GM12878 (cell line): ENCODE measurements around the gene EFNA2. TPM values are rescaled to one million over a fixed set of nuclear protein-coding genes. Genes with fewer than 3 reads are reported as not detected.

Experiments
- ATAC-seq: fragments of 200-7000 bp; cut with Tn5 transposase; 3 replicates; pipeline ENCODE4 v1.9.1; 2020; ENCODE audit warnings: mild to moderate bottlenecking, moderate library complexity
- BruUV-seq: library from RNA; stranded (reverse); fragments of 400-500 nt; replicated peaks from 2 replicates; lab custom pipeline; 2021; lab: Mats Ljungman, UMichigan
- CTCF ChIA-PET: fragments of 300-600 bp; sonication (Branson Sonifier 250); formaldehyde crosslinking; extraction: SDS; loops from one replicate; lab custom pipeline; 2021; ENCODE audit warnings: inconsistent platforms; lab: Yijun Ruan, JAX
- POLR2A ChIA-PET: fragments of 350-600 bp; formaldehyde crosslinking; extraction: SDS; loops from one replicate; lab custom pipeline; 2021; ENCODE audit warnings: inconsistent platforms; lab: Charles Lee
- RAD21 ChIA-PET: fragments of 300-600 bp; sonication (Branson Sonifier 250); formaldehyde crosslinking; loops from one replicate; lab custom pipeline; 2023; ENCODE audit warnings: antibody characterized with exemption; ENCODE audit not compliant: unreplicated experiment; lab: Charles Lee
- SMC1A ChIA-PET: fragments of 300-600 bp; sonication (Branson Sonifier 250); formaldehyde crosslinking; loops from one replicate; lab custom pipeline; 2023; ENCODE audit not compliant: unreplicated experiment, uncharacterized antibody; lab: Charles Lee
- DNase-seq: peaks from one replicate; pipeline ENCODE4 v3.0.0-alpha.2; 2011; ENCODE audit warnings: low read depth, low spot score
- FAIRE-seq: peaks from 3 replicates; lab custom pipeline; 2011; peaks lifted over from hg19 to GRCh38; lab: Jason Lieb, UNC
- H2AFZ ChIP-seq: 2 replicates; pipeline ENCODE4 v1.6.0; 2011; ENCODE audit warnings: low read depth, low read length, control low read depth; ENCODE audit not compliant: control insufficient read depth
- H3K27ac ChIP-seq: 2 replicates; pipeline ENCODE4 v1.5.1; 2011; ENCODE audit warnings: control low read depth; ENCODE audit not compliant: control insufficient read depth, insufficient read depth
- H3K27me3 ChIP-seq, 2 experiments: replicated peaks in 1 of 2; 2 replicates each; pipeline versions ENCODE4 v1.6.0 to v1.6.1; 2011; ENCODE audit warnings: low read length in 1 of 2; ENCODE audit not compliant: control insufficient read depth in 2 of 2, insufficient read depth in 2 of 2
- H3K36me3 ChIP-seq, 2 experiments: 2 replicates each; pipeline ENCODE4 v1.5.1; 2011; ENCODE audit warnings: low read length in 1 of 2; ENCODE audit not compliant: control insufficient read depth in 2 of 2, insufficient read depth in 2 of 2
- H3K4me1 ChIP-seq: 2 replicates; pipeline ENCODE4 v1.6.1; 2011; ENCODE audit warnings: mild to moderate bottlenecking, low read length, moderate library complexity, mixed read lengths; ENCODE audit not compliant: control insufficient read depth, insufficient read depth
- H3K4me2 ChIP-seq: 2 replicates; pipeline ENCODE4 v1.6.0; 2011; ENCODE audit warnings: control low read depth; ENCODE audit not compliant: control insufficient read depth, insufficient read depth
- H3K4me3 ChIP-seq: fragments of 200-600 bp; sonication (generic); 2 replicates; pipeline ENCODE4 v1.5.1; 2016
- H3K79me2 ChIP-seq: 2 replicates; pipeline ENCODE4 v1.6.0; 2011; ENCODE audit warnings: low read length; ENCODE audit not compliant: control insufficient read depth, insufficient read depth
- H3K9ac ChIP-seq: 2 replicates; pipeline ENCODE4 v1.8.0; 2011; ENCODE audit warnings: low read length, control low read depth, mixed read lengths; ENCODE audit not compliant: control insufficient read depth, insufficient read depth
- H3K9me3 ChIP-seq: replicated peaks from 3 replicates; pipeline ENCODE4 v1.5.1; 2011; ENCODE audit warnings: mild to moderate bottlenecking, low read length; ENCODE audit not compliant: control insufficient read depth, insufficient read depth
- H4K20me1 ChIP-seq: 2 replicates; pipeline ENCODE4 v1.6.0; 2011; ENCODE audit not compliant: control insufficient read depth, insufficient read depth
- BRCA1 ChIP-seq: IDR thresholded peaks from 2 replicates; pipeline ENCODE4 v1.6.1; 2011; ENCODE audit warnings: low read depth, low read length, improper control_type of control experiment
- CBX3 ChIP-seq: fragments of 200-600 bp; sonication (generic); IDR thresholded peaks from 2 replicates; pipeline ENCODE4 v1.6.1; 2016; ENCODE audit warnings: low read depth, borderline replicate concordance
- EED ChIP-seq: sonication (generic); IDR thresholded peaks from 2 replicates; pipeline ENCODE4 v1.6.1; 2016; ENCODE audit warnings: antibody characterized with exemption, low read depth
- JUNB ChIP-seq: IDR thresholded peaks from 2 replicates; pipeline ENCODE4 v1.6.1; 2016; ENCODE audit warnings: antibody characterized with exemption, mild to moderate bottlenecking
- JUND ChIP-seq: IDR thresholded peaks from 2 replicates; pipeline ENCODE4 v1.6.1; 2012; ENCODE audit warnings: low read depth, mild to moderate bottlenecking, low read length, improper control_type of control experiment, moderate library complexity
- MEF2A ChIP-seq: IDR thresholded peaks from 2 replicates; pipeline ENCODE4 v1.6.1; 2011; ENCODE audit warnings: low read depth, mild to moderate bottlenecking, low read length, moderate library complexity; ENCODE audit not compliant: insufficient read depth
- MYC ChIP-seq: IDR thresholded peaks from 2 replicates; pipeline ENCODE4 v1.6.1; 2011; ENCODE audit warnings: mild to moderate bottlenecking, low read length, moderate library complexity, inconsistent platforms; ENCODE audit not compliant: insufficient read depth, insufficient replicate concordance, insufficient read length, severe bottlenecking
- RBBP5 ChIP-seq: fragments of 200-600 bp; sonication (generic); conservative IDR thresholded peaks from 2 replicates; pipeline ENCODE4 v1.6.1; 2016
- RELA ChIP-seq: fragments of 450-650 bp; IDR thresholded peaks from 2 replicates; pipeline ENCODE4 v1.8.0; 2014; ENCODE audit warnings: borderline replicate concordance; ENCODE audit not compliant: partially characterized antibody
- SMC3 ChIP-seq: IDR thresholded peaks from 2 replicates; pipeline ENCODE4 v1.6.1; 2011; ENCODE audit warnings: low read length, improper control_type of control experiment, borderline replicate concordance
- WGBS: methylation state at CpG from one replicate; pipeline ENCODE4 v1.1.6; 2016; ENCODE audit warnings: low lambda C conversion rate; ENCODE audit not compliant: insufficient replicate concordance, insufficient coverage; ENCODE audit errors: missing lambda C conversion rate; 5-methylcytosine and 5-hydroxymethylcytosine counted together
- in situ Hi-C: fragments of 300-500 bp; cut with MboI; formaldehyde crosslinking; loops from 9 replicates; pipeline ENCODE4 v1.14.3; 2018; ENCODE audit warnings: mixed read lengths
- intact Hi-C: fragments of 100-400 bp; cut with micrococcal nuclease; formaldehyde crosslinking; loops from one replicate; pipeline ENCODE4 v1.14.2; 2022; ENCODE audit not compliant: unreplicated experiment
- polyA plus RNA-seq, 11 experiments: library from polyadenylated mRNA; depleted of rRNA in 4 of 11; unstranded in 6 of 11; stranded (reverse) in 5 of 11; fragments of >200 nt; fragmentation: Nextera tagmentation in 4 of 11; fragmentation: Illumina TruSeq in 1 of 11; extraction: Ambion mirVana in 4 of 11; extraction: Trizol in 1 of 11; gene quantifications; 1 replicate in 1 of 11; 2 replicates in 10 of 11; pipeline versions ENCODE4 v1.2.1 to v1.2.3, GENCODE V29; 2011 to 2016; ENCODE audit warnings: inconsistent platforms in 2 of 11, missing spikeins in 2 of 11, low read depth in 1 of 11
- total RNA-seq, 4 experiments: library from RNA; depleted of rRNA in 3 of 4; stranded (reverse); fragments of >200 nt in 3 of 4; fragmentation: Illumina TruSeq in 1 of 4; extraction: Trizol in 1 of 4; gene quantifications; 2 replicates each; pipeline versions ENCODE4 v1.2.1 to v1.2.3, GENCODE V29; 2013 to 2021
- TF ChIP-seq, protein P1 (sequence below): fragments of 450-650 bp; IDR thresholded peaks from 2 replicates; pipeline ENCODE4 v1.6.1; 2018; ENCODE audit warnings: mild to moderate bottlenecking, low read depth, moderate library complexity; ENCODE audit not compliant: partially characterized antibody
- TF ChIP-seq, protein P2 (sequence below): IDR thresholded peaks from 2 replicates; pipeline ENCODE4 v1.6.1; 2012; ENCODE audit warnings: low read depth, low read length, improper control_type of control experiment
- TF ChIP-seq, protein P3 (sequence below): IDR thresholded peaks from 2 replicates; pipeline ENCODE4 v1.6.1; 2011; ENCODE audit warnings: borderline replicate concordance, low read depth, mild to moderate bottlenecking, moderate library complexity, mixed read lengths, low read length; ENCODE audit not compliant: insufficient read depth; ENCODE audit errors: extremely low read length
- TF ChIP-seq, protein P4 (sequence below): fragments of 450-650 bp; IDR thresholded peaks from 2 replicates; pipeline ENCODE4 v1.6.1; 2016; ENCODE audit warnings: mild to moderate bottlenecking

The EFNA2 gene
- total and polyA plus RNA-seq, 10 of the 15 experiments (the other 5 are each of a cell fraction or from before 2014, with no cell fraction given): not detected

DNA sequence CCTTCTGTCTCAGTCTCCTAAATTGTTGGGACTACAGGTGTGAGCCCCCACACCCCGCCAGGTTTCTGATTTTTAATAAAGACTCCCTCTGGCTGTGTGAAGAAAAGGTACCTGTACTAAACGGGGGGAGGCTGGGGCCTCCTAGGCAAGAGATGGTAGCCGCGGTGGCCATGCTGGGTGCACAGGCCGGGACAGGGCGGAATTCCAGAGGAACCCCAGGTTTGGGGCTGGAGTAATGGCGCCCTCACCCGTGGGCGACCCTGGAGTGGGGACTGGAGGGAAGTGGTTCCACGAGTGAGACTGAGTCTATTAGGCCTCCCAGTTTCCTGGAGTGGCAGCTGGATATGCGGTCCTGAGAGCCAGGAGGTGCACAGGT, 46.3 kb upstream of the EFNA2 start:
- H3K27ac ChIP-seq: no peak overlapping the region
- no peaks in the 10 kb centered on the region; a peak in 1 of 4 replicates for H3K36me3 ChIP-seq
- no peak for ATAC-seq
- no peaks in the 10 kb centered on the region for H4K20me1 ChIP-seq
- BruUV-seq: no TSS peak
- H3K4me1 ChIP-seq: peaks cover 17% of the 10 kb centered on the region
- H3K4me3 ChIP-seq: no peak overlapping the region
- H3K9ac ChIP-seq: no peak overlapping the region
- ChIA-PET SMC1A (no interaction called here), CTCF (interaction anchor here (0.6 to 2.7 kb wide), 4 partner anchors 25 to 213 kb away, joined by 3 to 10 read pairs (median 4); partner anchors contain the start of gene CNN2), RAD21 (no interaction called here), POLR2A (no interaction called here)
- intact Hi-C loops: no loop called here
- peaks cover 0 to 10% of the 10 kb centered on the region in 2 experiments; a peak in 3 of 4 replicates for H3K27me3 ChIP-seq
- in situ Hi-C loops: no loop called here
- no peak overlapping the region for H2AFZ ChIP-seq
- 74% methylated on average over 11 of the region's 11 CpGs for WGBS
- DNase-seq: no peak
- no peak for FAIRE-seq
- no peaks in the 10 kb centered on the region; the same call in 2 of the 3 replicates for H3K9me3 ChIP-seq
- H3K79me2 ChIP-seq: peaks cover 15% of the 10 kb centered on the region
- H3K4me2 ChIP-seq: no peak overlapping the region
- TF ChIP-seq, protein P1, sequence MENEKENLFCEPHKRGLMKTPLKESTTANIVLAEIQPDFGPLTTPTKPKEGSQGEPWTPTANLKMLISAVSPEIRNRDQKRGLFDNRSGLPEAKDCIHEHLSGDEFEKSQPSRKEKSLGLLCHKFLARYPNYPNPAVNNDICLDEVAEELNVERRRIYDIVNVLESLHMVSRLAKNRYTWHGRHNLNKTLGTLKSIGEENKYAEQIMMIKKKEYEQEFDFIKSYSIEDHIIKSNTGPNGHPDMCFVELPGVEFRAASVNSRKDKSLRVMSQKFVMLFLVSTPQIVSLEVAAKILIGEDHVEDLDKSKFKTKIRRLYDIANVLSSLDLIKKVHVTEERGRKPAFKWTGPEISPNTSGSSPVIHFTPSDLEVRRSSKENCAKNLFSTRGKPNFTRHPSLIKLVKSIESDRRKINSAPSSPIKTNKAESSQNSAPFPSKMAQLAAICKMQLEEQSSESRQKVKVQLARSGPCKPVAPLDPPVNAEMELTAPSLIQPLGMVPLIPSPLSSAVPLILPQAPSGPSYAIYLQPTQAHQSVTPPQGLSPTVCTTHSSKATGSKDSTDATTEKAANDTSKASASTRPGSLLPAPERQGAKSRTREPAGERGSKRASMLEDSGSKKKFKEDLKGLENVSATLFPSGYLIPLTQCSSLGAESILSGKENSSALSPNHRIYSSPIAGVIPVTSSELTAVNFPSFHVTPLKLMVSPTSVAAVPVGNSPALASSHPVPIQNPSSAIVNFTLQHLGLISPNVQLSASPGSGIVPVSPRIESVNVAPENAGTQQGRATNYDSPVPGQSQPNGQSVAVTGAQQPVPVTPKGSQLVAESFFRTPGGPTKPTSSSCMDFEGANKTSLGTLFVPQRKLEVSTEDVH: no peak
- TF ChIP-seq, protein P2, sequence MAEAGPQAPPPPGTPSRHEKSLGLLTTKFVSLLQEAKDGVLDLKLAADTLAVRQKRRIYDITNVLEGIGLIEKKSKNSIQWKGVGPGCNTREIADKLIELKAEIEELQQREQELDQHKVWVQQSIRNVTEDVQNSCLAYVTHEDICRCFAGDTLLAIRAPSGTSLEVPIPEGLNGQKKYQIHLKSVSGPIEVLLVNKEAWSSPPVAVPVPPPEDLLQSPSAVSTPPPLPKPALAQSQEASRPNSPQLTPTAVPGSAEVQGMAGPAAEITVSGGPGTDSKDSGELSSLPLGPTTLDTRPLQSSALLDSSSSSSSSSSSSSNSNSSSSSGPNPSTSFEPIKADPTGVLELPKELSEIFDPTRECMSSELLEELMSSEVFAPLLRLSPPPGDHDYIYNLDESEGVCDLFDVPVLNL: no peak
- no peak for TF ChIP-seq MEF2A
- no peak for TF ChIP-seq MYC
- TF ChIP-seq, protein P3, sequence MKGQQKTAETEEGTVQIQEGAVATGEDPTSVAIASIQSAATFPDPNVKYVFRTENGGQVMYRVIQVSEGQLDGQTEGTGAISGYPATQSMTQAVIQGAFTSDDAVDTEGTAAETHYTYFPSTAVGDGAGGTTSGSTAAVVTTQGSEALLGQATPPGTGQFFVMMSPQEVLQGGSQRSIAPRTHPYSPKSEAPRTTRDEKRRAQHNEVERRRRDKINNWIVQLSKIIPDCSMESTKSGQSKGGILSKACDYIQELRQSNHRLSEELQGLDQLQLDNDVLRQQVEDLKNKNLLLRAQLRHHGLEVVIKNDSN: no peak
- TF ChIP-seq JUNB: no peak
- no peak for TF ChIP-seq EED
- TF ChIP-seq, protein P4, sequence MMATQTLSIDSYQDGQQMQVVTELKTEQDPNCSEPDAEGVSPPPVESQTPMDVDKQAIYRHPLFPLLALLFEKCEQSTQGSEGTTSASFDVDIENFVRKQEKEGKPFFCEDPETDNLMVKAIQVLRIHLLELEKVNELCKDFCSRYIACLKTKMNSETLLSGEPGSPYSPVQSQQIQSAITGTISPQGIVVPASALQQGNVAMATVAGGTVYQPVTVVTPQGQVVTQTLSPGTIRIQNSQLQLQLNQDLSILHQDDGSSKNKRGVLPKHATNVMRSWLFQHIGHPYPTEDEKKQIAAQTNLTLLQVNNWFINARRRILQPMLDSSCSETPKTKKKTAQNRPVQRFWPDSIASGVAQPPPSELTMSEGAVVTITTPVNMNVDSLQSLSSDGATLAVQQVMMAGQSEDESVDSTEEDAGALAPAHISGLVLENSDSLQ: no peak
- no peak for TF ChIP-seq SMC3
- no peak for TF ChIP-seq CBX3
- TF ChIP-seq BRCA1: no peak
- no peak for TF ChIP-seq RELA
- TF ChIP-seq RBBP5: no peak
- TF ChIP-seq JUND: no peak
